ENCODE data around the gene ARHGEF2.

Gene ARHGEF2

GRCh38 chr1:155978325-155978972 lies at the start of gene ARHGEF2:
Gene ARHGEF2 (minus strand): TSS chr1:155978547. CDS start chr1:155978427, 120 bp downstream.
- peak; percentile 88 for DNase-seq

DNA sequence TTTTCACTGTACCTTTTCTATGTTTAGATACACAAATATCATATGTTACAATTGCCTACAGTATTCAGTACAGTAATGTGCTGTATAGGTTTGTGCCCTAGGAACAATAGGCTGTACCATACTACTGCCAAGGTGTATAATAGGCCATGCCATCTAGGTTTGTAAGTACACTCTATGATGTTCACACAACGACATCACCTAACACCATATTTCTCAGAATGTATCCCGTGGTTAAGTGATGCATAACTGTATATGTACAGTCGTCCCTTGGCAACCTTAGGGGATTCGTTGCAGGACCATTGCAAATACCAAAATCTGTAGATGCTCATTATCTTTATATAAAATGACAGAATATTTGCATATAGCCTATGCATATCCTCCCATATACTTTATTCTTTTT lies 48.2 kb upstream of the ARHGEF2 start:
- no peak for DNase-seq

DNA sequence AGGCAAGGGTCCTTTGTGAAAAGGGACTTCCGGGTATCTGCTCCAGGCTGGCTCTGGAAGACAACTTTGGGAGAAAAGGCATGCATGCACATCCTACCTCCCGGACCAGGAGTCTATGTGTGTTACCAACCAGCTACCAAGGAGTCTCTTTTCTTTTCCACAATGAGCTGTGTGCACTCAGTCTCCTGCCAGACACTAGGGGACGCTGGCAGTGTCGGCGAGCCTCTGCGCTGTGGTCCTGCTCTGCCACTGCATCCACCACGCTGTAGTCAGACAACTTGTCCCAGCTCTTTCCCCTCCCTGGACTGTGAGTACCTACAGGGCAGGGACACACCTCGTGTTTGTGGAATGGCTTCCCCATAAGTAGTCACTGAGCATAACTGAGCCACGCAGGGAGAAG lies 47.5 kb upstream of the ARHGEF2 start:
- DNase-seq = no peak

GRCh38 chr1:156024801-156025200 lies 46.5 kb upstream of the ARHGEF2 start:
- DNase-seq = no peak

DNA sequence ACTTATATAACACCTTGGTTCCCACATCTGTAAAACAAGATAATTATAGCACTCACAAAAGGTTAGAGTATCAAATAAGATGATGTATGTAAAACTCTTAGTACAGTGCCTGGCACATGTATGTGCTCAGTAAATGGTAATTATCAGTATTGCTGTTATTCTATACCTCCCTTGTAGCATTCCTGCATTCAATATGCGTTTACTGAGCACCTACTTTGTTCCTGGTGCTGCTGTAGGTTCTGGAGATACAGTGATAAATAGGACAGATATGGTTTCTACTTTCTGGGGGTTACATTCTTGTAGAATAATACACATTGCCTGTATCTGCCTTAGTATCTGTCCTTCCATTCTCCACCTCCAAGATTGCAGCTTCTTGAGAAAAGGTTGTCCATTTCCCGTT lies 43.6 kb upstream of the ARHGEF2 start:
- DNase-seq = no peak

DNA sequence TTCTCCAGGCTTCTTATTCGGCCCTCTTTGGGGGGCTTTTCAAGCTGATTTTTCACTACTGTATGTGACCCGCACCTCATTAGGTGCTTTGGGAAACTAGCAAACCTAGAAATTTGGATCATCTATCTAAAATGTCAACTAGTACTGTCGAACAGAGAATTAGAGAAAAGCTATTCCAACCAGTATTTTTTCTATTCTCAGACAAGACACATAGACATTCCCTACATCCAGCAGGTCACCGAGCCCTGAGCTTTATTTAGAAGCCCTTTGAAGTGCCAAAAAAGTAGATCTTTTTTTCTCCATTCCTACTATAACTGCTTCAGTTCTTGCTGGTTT lies 42.7 kb upstream of the ARHGEF2 start:
- DNase-seq = no peak

- peak; percentile 90 for DNase-seq
These were observed 42.1 kb upstream of the ARHGEF2 start, which contains the start of gene SSR2 for GRCh38 chr1:156020293-156021092. Gene SSR2 (minus strand): TSS chr1:156020951. CDS start chr1:156020167, 784 bp downstream.

DNA sequence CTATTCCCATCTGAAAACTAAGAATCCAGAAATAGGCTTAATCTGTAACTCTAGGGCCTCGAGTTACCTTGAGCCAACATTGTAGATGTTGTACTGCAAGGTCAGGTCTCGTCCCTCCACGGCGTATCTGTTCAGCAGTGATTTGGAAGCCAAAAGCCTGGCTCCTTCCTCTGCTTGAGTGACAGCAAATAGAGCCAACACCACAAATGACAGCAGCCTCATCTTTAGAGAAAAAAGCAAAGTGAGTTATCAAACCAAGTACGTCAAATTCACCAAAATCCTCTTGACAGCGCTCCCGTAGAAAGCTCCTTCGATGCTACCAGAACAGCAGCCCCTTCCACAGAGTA lies 41.6 kb upstream of the ARHGEF2 start:
- no peak for DNase-seq

GRCh38 chr1:156014829-156015228 lies 36.5 kb upstream of the ARHGEF2 start:
- DNase-seq = no peak

DNA sequence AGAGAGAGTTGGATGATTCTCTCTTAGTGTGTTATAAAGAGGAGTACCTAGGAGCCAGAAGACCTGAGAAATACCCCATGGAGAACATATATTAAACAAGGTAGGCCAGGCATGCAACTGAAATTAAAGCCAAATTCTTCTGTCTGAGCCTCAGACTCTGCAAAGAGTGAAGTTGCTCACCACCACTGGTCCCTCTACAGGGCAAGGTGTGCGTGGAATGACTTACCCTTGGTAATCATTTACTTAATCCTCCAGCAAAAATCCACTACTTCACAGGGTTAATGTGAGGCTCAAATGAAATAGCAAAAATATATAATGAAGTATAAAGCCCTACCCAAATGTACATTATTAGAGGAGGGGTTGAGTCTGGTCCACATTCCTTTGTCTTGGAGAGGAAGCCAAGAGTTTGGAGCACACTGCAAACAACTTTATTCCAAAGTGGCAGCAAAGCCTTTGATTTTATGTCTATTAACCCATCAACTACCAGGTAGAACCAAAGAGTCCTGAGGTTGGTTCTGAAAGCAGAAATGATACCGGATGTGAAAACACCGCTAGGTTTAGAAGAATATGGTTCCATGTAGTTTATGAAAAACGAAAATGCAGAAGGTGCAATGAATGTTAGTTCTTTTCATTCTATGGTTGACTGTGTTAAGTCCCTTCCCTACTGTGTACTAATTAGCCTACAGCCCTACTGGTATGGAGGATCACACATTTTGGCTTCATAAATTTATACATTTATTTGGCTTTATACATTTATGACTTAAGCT lies 33.9 kb upstream of the ARHGEF2 start:
- no peak for DNase-seq

- DNase-seq = no peak
These were observed 31.1 kb upstream of the ARHGEF2 start for GRCh38 chr1:156009404-156009803.

GRCh38 chr1:156006666-156007376 lies 28.5 kb upstream of the ARHGEF2 start:
- no peak for DNase-seq

- DNase-seq = no peak
These were observed 26.7 kb upstream of the ARHGEF2 start for GRCh38 chr1:156004843-156005584.

DNA sequence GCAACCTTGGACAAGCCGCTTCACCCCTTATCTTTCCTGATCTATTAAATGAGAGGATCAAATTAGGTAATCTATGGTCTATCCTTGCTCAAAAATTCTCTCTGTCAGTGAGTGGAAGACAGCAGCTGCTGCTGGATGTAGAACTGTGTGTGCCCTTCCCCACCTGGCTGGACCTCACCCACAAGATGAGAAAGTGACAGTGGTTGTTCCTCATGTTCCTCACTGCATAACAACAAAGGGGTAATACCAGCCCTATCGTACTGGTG lies 25.5 kb upstream of the ARHGEF2 start:
- DNase-seq = no peak

DNA sequence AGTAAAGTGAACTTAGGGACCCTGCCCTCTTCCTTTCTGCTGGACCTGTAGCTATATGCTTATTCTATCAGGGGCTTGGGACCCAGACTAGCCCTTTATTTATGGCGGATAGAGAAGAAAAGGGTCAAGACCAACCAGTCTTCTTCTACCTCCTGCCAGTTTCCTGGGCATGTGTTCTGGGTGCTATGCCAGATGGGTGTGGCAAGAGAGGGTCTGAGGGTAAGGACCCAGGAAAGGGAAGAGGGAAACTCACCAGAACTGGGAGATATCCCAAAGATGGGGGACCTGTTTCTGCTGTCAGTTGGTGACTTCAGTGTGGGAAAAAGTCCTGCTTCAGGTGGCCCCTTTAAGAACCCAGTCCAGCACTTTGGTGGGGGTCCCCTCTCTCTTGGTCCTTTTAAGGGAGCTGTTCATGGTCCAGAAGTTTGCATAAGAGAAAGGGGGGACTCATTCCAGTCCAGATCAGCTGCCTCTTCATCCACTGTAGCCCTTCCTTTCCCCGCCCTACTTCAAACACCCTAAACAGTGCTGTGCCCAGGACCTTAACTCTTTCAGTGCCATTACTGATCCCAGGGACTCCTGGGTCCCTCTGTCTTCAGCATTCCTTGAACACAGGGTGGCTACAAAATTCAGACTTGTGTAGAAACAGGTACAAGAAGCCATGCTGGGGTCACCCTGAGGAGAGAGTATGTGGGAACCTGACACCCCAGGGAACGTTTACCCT lies 24.0 kb upstream of the ARHGEF2 start:
- no peak for DNase-seq

GRCh38 chr1:156001662-156002171 lies 23.4 kb upstream of the ARHGEF2 start:
- no peak for DNase-seq

- no peak for DNase-seq
These were observed 22.8 kb upstream of the ARHGEF2 start for GRCh38 chr1:156001021-156001661.

GRCh38 chr1:155999964-156000363 lies 21.6 kb upstream of the ARHGEF2 start:
- DNase-seq = no peak

GRCh38 chr1:155996166-155996565 lies 17.8 kb upstream of the ARHGEF2 start:
- DNase-seq = no peak

DNA sequence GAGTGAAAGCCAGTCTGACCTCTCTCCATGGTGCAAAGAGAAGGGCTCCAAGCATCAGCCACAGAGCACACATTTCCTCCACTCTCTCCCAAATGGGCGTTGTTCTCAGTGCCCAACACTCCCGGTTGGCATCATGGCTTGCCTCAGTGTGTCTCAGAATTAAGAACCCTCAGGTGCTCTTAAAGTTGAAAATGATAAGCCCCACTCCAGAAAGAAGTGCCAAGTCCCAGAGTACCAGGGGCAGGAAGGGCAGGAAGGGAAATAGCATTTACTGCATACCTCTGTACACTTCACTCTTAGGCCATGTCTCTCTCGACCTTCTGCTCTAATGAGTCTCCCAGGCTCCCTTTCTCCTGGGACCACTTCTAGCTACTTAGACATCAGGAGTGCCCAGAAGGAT lies 15.2 kb upstream of the ARHGEF2 start:
- no peak for DNase-seq

- DNase-seq = peak; percentile 32
These were observed 11.8 kb upstream of the ARHGEF2 start for GRCh38 chr1:155990005-155990739.
